Inflammatory macrophage treated with lipopolysaccharide for 1 hour (primary cell): ENCODE results near the gene IQGAP3.

ENCODE experiments used
- DNase-seq, 2 donors: peaks; one replicate each; pipeline ENCODE4 v3.0.0-alpha.2; 2020 to 2022

Gene IQGAP3

GRCh38 chr1:156480016-156480370 lies 92.4 kb downstream of the IQGAP3 start:
- DNase-seq: peak; percentile 64

- no peak for DNase-seq
These were observed 93.0 kb downstream of the IQGAP3 start for GRCh38 chr1:156479093-156480015.

- DNase-seq: no peak
These were observed 94.1 kb downstream of the IQGAP3 start for GRCh38 chr1:156478250-156478627.

GRCh38 chr1:156477526-156478249 lies 94.7 kb downstream of the IQGAP3 start:
- peak in 1 of 2 donors; percentile 16 for DNase-seq

GRCh38 chr1:156476501-156477298 lies 95.7 kb downstream of the IQGAP3 start:
- no peak for DNase-seq

- DNase-seq: no peak
These were observed 96.5 kb downstream of the IQGAP3 start for GRCh38 chr1:156475568-156476500.
